Kidney (tissue), 14 donors: ENCODE data around the gene SH3RF3. TPM values are rescaled to one million over a fixed set of nuclear protein-coding genes. Genes with fewer than 3 reads are reported as not detected.

Experiments used
- DNase-seq, 5 donors: peaks; one replicate each; pipeline ENCODE4 v3.0.0-alpha.2; 2013 to 2020
- FAIRE-seq: peaks from 2 replicates; lab custom pipeline; 2012; peaks lifted over from hg19 to GRCh38; lab: Jason Lieb, UNC
- H3K27ac ChIP-seq, 2 donors: one replicate each; pipeline ENCODE4 v1.7.0; 2013; ENCODE audit warnings: low read depth in 2 of 2, low read length in 2 of 2, inconsistent platforms in 1 of 2
- H3K27me3 ChIP-seq: one replicate; pipeline ENCODE4 v1.7.1; 2013; ENCODE audit warnings: low read length, inconsistent platforms; ENCODE audit not compliant: control insufficient read depth, insufficient read depth
- H3K36me3 ChIP-seq, 3 donors: one replicate each; pipeline versions ENCODE4 v1.7.0 to v1.7.1; 2013; ENCODE audit warnings: low read length in 3 of 3, control low read depth in 1 of 3, inconsistent platforms in 1 of 3; ENCODE audit not compliant: insufficient read depth in 3 of 3, control insufficient read depth in 2 of 3
- H3K4me1 ChIP-seq, 3 donors: one replicate each; pipeline versions ENCODE4 v1.7.0 to v1.7.1; 2013; ENCODE audit warnings: low read length in 3 of 3, inconsistent platforms in 1 of 3, low read depth in 1 of 3; ENCODE audit not compliant: control insufficient read depth in 2 of 3, insufficient read depth in 2 of 3
- H3K4me3 ChIP-seq, 3 donors: one replicate each; pipeline versions ENCODE4 v1.7.0 to v1.8.1; 2013; ENCODE audit warnings: low read length in 3 of 3, control low read depth in 1 of 3, inconsistent platforms in 1 of 3
- H3K9ac ChIP-seq, 3 donors: one replicate each; pipeline versions ENCODE4 v1.7.0 to v1.7.1; 2013; ENCODE audit warnings: low read length in 3 of 3, control low read depth in 1 of 3, inconsistent platforms in 1 of 3
- H3K9me3 ChIP-seq, 3 donors: one replicate each; pipeline versions ENCODE4 v1.7.0 to v1.7.1; 2013; ENCODE audit warnings: low read length in 3 of 3, control low read depth in 1 of 3, inconsistent platforms in 1 of 3; ENCODE audit not compliant: control insufficient read depth in 2 of 3, insufficient read depth in 1 of 3
- CTCF ChIP-seq: IDR thresholded peaks from 3 replicates; pipeline ENCODE4 v1.5.1; 2012; ENCODE audit warnings: mild to moderate bottlenecking, moderate library complexity, borderline replicate concordance; ENCODE audit not compliant: insufficient read depth; ENCODE audit errors: extremely low read depth
- intact Hi-C: fragments of 100-400 bp; cut with DNase I; formaldehyde crosslinking; loops from one replicate; pipeline ENCODE4 v1.11.1; 2022
- polyA plus RNA-seq: library from polyadenylated mRNA; stranded (reverse); fragments of 350-450 nt; fragmentation: Illumina TruSeq; extraction: RNeasy Lipid Tissue Mini Kit (QIAGEN cat#74804); gene quantifications from one replicate; pipeline ENCODE4 v1.2.3, GENCODE V29; 2014; ENCODE audit warnings: low read depth, low replicate concordance; ENCODE audit not compliant: insufficient read depth
- total RNA-seq: library from RNA; stranded (reverse); fragmentation: NEBNext Ultra II Directional; extraction: Animal tissue kit (Norgen Biotek cat#: 25700); gene quantifications from one replicate; pipeline ENCODE4 v1.2.1, GENCODE V29; 2021
- donor health status: control.
- donor health status: control.
- donor health status: control.
- donor health status: control.
- donor health status: control.
- donor health status: DM: yes; HTN: yes; CAD: no.
- donor health status: Normal renal cell carcinoma (clear cell type).

The SH3RF3 gene
- total and polyA plus RNA-seq, 2 donors from 2014 or later = 1.7 to 10.7 TPM

- Histone ChIP-seq H3K9me3 (no peaks in the 10 kb centered on the region), H3K27ac (peak overlapping the region; percentile 11 to 61), H3K36me3 (no peaks in the 10 kb centered on the region), H3K4me3 (peak overlapping the region in 2 of 3 donors; percentile 32 to 69), H3K4me1 (peaks cover 0 to 2% (median 0%) of the 10 kb centered on the region in 3 donors), H3K9ac (peak overlapping the region in 1 of 3 donors; percentile 58), H3K27me3 (peaks cover 2% of the 10 kb centered on the region)
- intact Hi-C loops = loop anchor here (5.0 kb wide), 1 partner anchor 383 kb away; no protein-coding TSS in a partner anchor
- DNase-seq (peak; percentile 55 to 75 (median 72)), FAIRE-seq (no peak)
- no peak for TF ChIP-seq CTCF
Measured at GRCh38 chr2:109129356-109129920, 433 bp downstream of the SH3RF3 start.

- Histone ChIP-seq H3K4me3 (peak overlapping the region; percentile 56 to 75 (median 69)), H3K4me1 (peaks cover 0 to 2% (median 0%) of the 10 kb centered on the region in 3 donors), H3K27me3 (peaks cover 2% of the 10 kb centered on the region), H3K27ac (peak overlapping the region in 1 of 2 donors; percentile 76), H3K36me3 (no peaks in the 10 kb centered on the region), H3K9ac (peak overlapping the region in 2 of 3 donors; percentile 17 to 44), H3K9me3 (no peaks in the 10 kb centered on the region)
- DNase-seq (peak in 2 of 5 donors; percentile 29 to 63), FAIRE-seq (no peak)
- intact Hi-C loops = loop anchor here (5.0 kb wide), 1 partner anchor 382 kb away; no protein-coding TSS in a partner anchor
- TF ChIP-seq CTCF = no peak
Measured at GRCh38 chr2:109129921-109130722, 1.1 kb downstream of the SH3RF3 start.

GRCh38 chr2:109130723-109130995, 1.7 kb downstream of the SH3RF3 start:
- peaks cover 2% of the 10 kb centered on the region for H3K27me3 ChIP-seq
- H3K9ac ChIP-seq = peak overlapping the region in 1 of 3 donors; percentile 44
- intact Hi-C loops = no loop called here
- peaks cover 0 to 5% (median 0%) of the 10 kb centered on the region in 3 donors for H3K4me1 ChIP-seq
- no peak for FAIRE-seq
- no peaks in the 10 kb centered on the region for H3K36me3 ChIP-seq
- no peak for TF ChIP-seq CTCF
- H3K27ac ChIP-seq = no peak overlapping the region
- peak overlapping the region in 2 of 3 donors; percentile 69 to 75 for H3K4me3 ChIP-seq
- no peak for DNase-seq
- H3K9me3 ChIP-seq = no peaks in the 10 kb centered on the region
